Umbilical cord (tissue), 2 donors: ENCODE measurements around the gene KIAA1191. TPM values are rescaled to one million over a fixed set of nuclear protein-coding genes. Genes with fewer than 3 reads are reported as not detected.
A peak's percentile ranks its signal among the peaks of the same experiment; 100 is the strongest.

ENCODE experiments used
- DNase-seq: peaks from one replicate; pipeline ENCODE4 v3.0.0-alpha.2; 2015; ENCODE audit warnings: low spot score
- total RNA-seq: library from RNA; depleted of rRNA; stranded (reverse); fragments of >200 nt; gene quantifications from one replicate; pipeline ENCODE4 v1.2.3, GENCODE V29; 2014; ENCODE audit warnings: low replicate concordance; ENCODE audit not compliant: insufficient read depth

Gene KIAA1191
- total RNA-seq, 1 donor from 2014 or later: 35.6 TPM

- DNase-seq: peak; percentile 76
Observed at GRCh38 chr5:176365351-176366231, 4.0 kb upstream of the KIAA1191 start, which contains the start of gene ARL10. TSS of gene ARL10 (plus strand) at chr5:176365487. CDS start at chr5:176365564, 77 bp downstream.

- no peak for DNase-seq
Observed at GRCh38 chr5:176364765-176365350, 3.3 kb upstream of the KIAA1191 start.

GRCh38 chr5:176362233-176362490, 598 bp upstream of the KIAA1191 start:
- DNase-seq: no peak

- DNase-seq: peak; percentile 5
Observed at GRCh38 chr5:176360894-176361436, 599 bp downstream of the KIAA1191 start.

- DNase-seq: no peak
Observed at GRCh38 chr5:176359658-176360057, 1.9 kb downstream of the KIAA1191 start.

- no peak for DNase-seq
Observed at GRCh38 chr5:176356179-176356566, 5.4 kb downstream of the KIAA1191 start.

- DNase-seq: no peak
Observed at GRCh38 chr5:176355400-176356178, 6.0 kb downstream of the KIAA1191 start.

- no peak for DNase-seq
Observed at GRCh38 chr5:176353533-176353932, 8.0 kb downstream of the KIAA1191 start.

GRCh38 chr5:176352116-176352878, 9.3 kb downstream of the KIAA1191 start:
- DNase-seq: no peak

GRCh38 chr5:176350416-176350815, 11.1 kb downstream of the KIAA1191 start:
- no peak for DNase-seq

GRCh38 chr5:176342766-176343458, 18.7 kb downstream of the KIAA1191 start:
- DNase-seq: no peak

- DNase-seq: no peak
Observed at GRCh38 chr5:176342158-176342483, 19.4 kb downstream of the KIAA1191 start.

- no peak for DNase-seq
Observed at GRCh38 chr5:176341325-176342157, 20.0 kb downstream of the KIAA1191 start.

GRCh38 chr5:176339304-176339703, 22.3 kb downstream of the KIAA1191 start:
- DNase-seq: no peak

GRCh38 chr5:176337913-176338312, 23.7 kb downstream of the KIAA1191 start:
- DNase-seq: no peak

- DNase-seq: no peak
Observed at GRCh38 chr5:176334031-176334770, 27.4 kb downstream of the KIAA1191 start.

- no peak for DNase-seq
Observed at GRCh38 chr5:176320577-176320976, 41.0 kb downstream of the KIAA1191 start.

GRCh38 chr5:176319827-176320554, 41.6 kb downstream of the KIAA1191 start:
- DNase-seq: no peak
